DMS53 treated with DMSO at 0.1 percent for 48 hours (cell line): ENCODE results near the gene ENOSF1.

Source experiments
- DNase-seq: peaks from one replicate; lab custom pipeline; 2025; ENCODE audit not compliant: unreplicated experiment; lab: John Stamatoyannopoulos, UW

Gene ENOSF1

GRCh38 chr18:675307-675706 is 37.1 kb downstream of the ENOSF1 start:
- DNase-seq = no peak

- DNase-seq = no peak
Measured at GRCh38 chr18:673769-674168, 38.7 kb downstream of the ENOSF1 start.

GRCh38 chr18:673317-673716 is 39.1 kb downstream of the ENOSF1 start:
- DNase-seq = no peak

GRCh38 chr18:671405-671804 is 41.0 kb downstream of the ENOSF1 start:
- no peak for DNase-seq

- DNase-seq = no peak
Measured at GRCh38 chr18:670522-670921, 41.9 kb downstream of the ENOSF1 start.

GRCh38 chr18:669077-669476 is 43.4 kb downstream of the ENOSF1 start:
- no peak for DNase-seq

GRCh38 chr18:668260-668659 is 44.2 kb downstream of the ENOSF1 start:
- no peak for DNase-seq

GRCh38 chr18:666628-667027 is 45.8 kb downstream of the ENOSF1 start:
- DNase-seq = no peak

GRCh38 chr18:666177-666576 is 46.3 kb downstream of the ENOSF1 start:
- DNase-seq = no peak

- no peak for DNase-seq
Measured at GRCh38 chr18:662197-662596, 50.2 kb downstream of the ENOSF1 start.

- DNase-seq = no peak
Measured at GRCh38 chr18:659597-659996, 52.8 kb downstream of the ENOSF1 start.

- no peak for DNase-seq
Measured at GRCh38 chr18:658947-659533, 53.4 kb downstream of the ENOSF1 start.

- peak; percentile 98 for DNase-seq
Measured at GRCh38 chr18:658001-658946, 54.2 kb downstream of the ENOSF1 start.

GRCh38 chr18:657311-658000 is 55.0 kb downstream of the ENOSF1 start, which contains the start of gene TYMS:
TYMS (plus strand) TSS chr18:657653; CDS start chr18:657743, 90 bp downstream.
- DNase-seq = peak; percentile 80

GRCh38 chr18:655445-655844 is 57.0 kb downstream of the ENOSF1 start:
- DNase-seq = no peak

GRCh38 chr18:654601-655000 is 57.8 kb downstream of the ENOSF1 start:
- no peak for DNase-seq

GRCh38 chr18:653512-653911 is 58.9 kb downstream of the ENOSF1 start:
- DNase-seq = no peak

GRCh38 chr18:652131-652530 is 60.3 kb downstream of the ENOSF1 start:
- DNase-seq = no peak

- peak; percentile 40 for DNase-seq
Measured at GRCh38 chr18:650428-650858, 62.0 kb downstream of the ENOSF1 start.

GRCh38 chr18:649341-649740 is 63.1 kb downstream of the ENOSF1 start:
- peak; percentile 99 for DNase-seq

GRCh38 chr18:647304-647703 is 65.1 kb downstream of the ENOSF1 start:
- no peak for DNase-seq
